Measurements from ENCODE around the gene PRSS22.

PRSS22 gene

GRCh38 chr16:2811703-2812471 is 46.1 kb downstream of the PRSS22 start:
- FAIRE-seq = no peak

GRCh38 chr16:2810651-2811050 is 47.3 kb downstream of the PRSS22 start:
- FAIRE-seq = no peak

- FAIRE-seq = no peak
Observed at GRCh38 chr16:2809149-2809760, 48.7 kb downstream of the PRSS22 start.

- no peak for FAIRE-seq
Observed at GRCh38 chr16:2808181-2808580, 49.8 kb downstream of the PRSS22 start.

- no peak for FAIRE-seq
Observed at GRCh38 chr16:2806286-2806685, 51.7 kb downstream of the PRSS22 start.

- no peak for FAIRE-seq
Observed at GRCh38 chr16:2804728-2805127, 53.2 kb downstream of the PRSS22 start.

GRCh38 chr16:2803545-2804195 is 54.3 kb downstream of the PRSS22 start:
- FAIRE-seq = no peak
